ENCODE measurements around the gene EMSY. TPM values are rescaled to one million over a fixed set of nuclear protein-coding genes. Genes with fewer than 3 reads are reported as not detected.

Gene EMSY
- total RNA-seq, 6 experiments from 2014 or later, result 12.3 to 17.5 (median 15.2) TPM

- Mint-ChIP-seq H3K27ac (no peak overlapping the region), H3K36me3 (ENCODE audit: low read depth) (no peaks in the 10 kb centered on the region), H3K4me3 (no peak overlapping the region), H3K9me3 (no peaks in the 10 kb centered on the region), H3K27me3 (ENCODE audit: insufficient read depth) (peaks cover 21% of the 10 kb centered on the region), H3K4me1 (ENCODE audit: low read depth) (peaks cover 6% of the 10 kb centered on the region; the same call in 1 of the 2 replicates)
- DNase-seq, result no peak
- peak; percentile 64 for TF ChIP-seq CTCF (IDR thresholded peaks at IDR 0.05)
Observed at GRCh38 chr11:76598426-76598839, 153.6 kb downstream of the EMSY start.

GRCh38 chr11:76599041-76600013 is 154.5 kb downstream of the EMSY start:
- Mint-ChIP-seq H3K27ac (no peak overlapping the region), H3K4me3 (no peak overlapping the region), H3K36me3 (ENCODE audit: low read depth) (no peaks in the 10 kb centered on the region), H3K4me1 (ENCODE audit: low read depth) (peaks cover 8% of the 10 kb centered on the region), H3K27me3 (ENCODE audit: insufficient read depth) (peaks cover 22% of the 10 kb centered on the region), H3K9me3 (no peaks in the 10 kb centered on the region)
- no peak for DNase-seq
- no peak for TF ChIP-seq CTCF (IDR thresholded peaks at IDR 0.05)

- Mint-ChIP-seq H3K9me3 (no peaks in the 10 kb centered on the region), H3K36me3 (ENCODE audit: low read depth) (no peaks in the 10 kb centered on the region), H3K4me1 (ENCODE audit: low read depth) (peaks cover 17% of the 10 kb centered on the region), H3K4me3 (no peak overlapping the region), H3K27me3 (ENCODE audit: insufficient read depth) (peaks cover 22% of the 10 kb centered on the region), H3K27ac (no peak overlapping the region)
- no peak for DNase-seq
- TF ChIP-seq CTCF (IDR thresholded peaks at IDR 0.05), result no peak
Observed at GRCh38 chr11:76600124-76600655, 155.4 kb downstream of the EMSY start.

DNA sequence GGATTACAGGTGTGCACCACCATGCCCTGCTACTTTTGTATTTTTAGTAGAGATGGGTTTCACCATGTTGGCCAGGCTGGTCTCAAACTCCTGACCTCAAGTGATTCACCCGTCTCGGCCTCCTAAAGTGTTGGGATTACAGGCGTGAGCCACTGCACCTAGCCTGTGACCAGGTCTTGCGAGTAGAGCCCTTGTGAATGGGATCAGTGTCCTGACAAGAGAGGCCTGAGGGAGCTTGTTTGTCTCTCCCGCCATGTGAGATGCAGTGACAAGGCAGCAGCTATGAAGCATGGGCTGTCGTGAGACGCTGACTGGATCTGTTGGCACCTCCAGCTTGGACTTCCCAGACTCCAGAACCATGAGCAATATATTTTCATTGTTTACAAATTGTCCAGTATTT is 156.5 kb downstream of the EMSY start:
- H3K9me3 Mint-ChIP-seq, result no peaks in the 10 kb centered on the region
- DNase-seq, result no peak
- no peak overlapping the region for H3K27ac Mint-ChIP-seq
- no peaks in the 10 kb centered on the region for H3K36me3 Mint-ChIP-seq (ENCODE audit: low read depth)
- H3K4me1 Mint-ChIP-seq (ENCODE audit: low read depth), result peaks cover 28% of the 10 kb centered on the region
- TF ChIP-seq CTCF (IDR thresholded peaks at IDR 0.05), result no peak
- peaks cover 22% of the 10 kb centered on the region for H3K27me3 Mint-ChIP-seq (ENCODE audit: insufficient read depth)
- H3K4me3 Mint-ChIP-seq, result no peak overlapping the region

DNA sequence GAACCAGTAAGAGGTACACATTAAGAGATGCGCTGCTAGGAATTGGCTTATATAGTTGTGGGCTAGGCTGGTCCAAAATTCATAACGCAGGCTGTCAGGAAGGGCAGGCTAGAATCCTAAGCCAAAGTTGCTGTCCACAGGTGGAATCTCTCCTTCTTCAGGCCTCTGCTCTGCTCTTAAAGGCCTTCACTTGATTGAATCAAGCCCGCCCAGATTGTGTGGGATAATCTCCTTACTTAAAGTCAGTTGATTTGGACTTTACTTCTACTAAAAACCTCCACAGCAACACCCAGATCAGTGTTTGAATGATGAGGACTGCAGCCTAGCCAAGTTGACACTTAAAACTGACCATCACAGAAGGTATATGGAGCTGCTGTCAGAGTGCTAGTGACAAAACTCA is 156.9 kb downstream of the EMSY start:
- DNase-seq, result no peak
- Mint-ChIP-seq H3K36me3 (ENCODE audit: low read depth) (no peaks in the 10 kb centered on the region), H3K4me1 (ENCODE audit: low read depth) (peaks cover 32% of the 10 kb centered on the region), H3K27ac (no peak overlapping the region), H3K9me3 (no peaks in the 10 kb centered on the region), H3K4me3 (no peak overlapping the region), H3K27me3 (ENCODE audit: insufficient read depth) (peaks cover 20% of the 10 kb centered on the region)
- no peak for TF ChIP-seq CTCF (IDR thresholded peaks at IDR 0.05)

All from HFFc6 (cell line).